Hepatocyte (in vitro differentiated cells): Measurements from ENCODE around the gene PVALEF.

Experiments used
- CTCF ChIP-seq: fragments of 200-600 bp; sonication (generic); IDR thresholded peaks from 2 replicates; pipeline ENCODE4 v1.5.1; 2016; ENCODE audit warnings: antibody characterized with exemption, mild to moderate bottlenecking; ENCODE audit not compliant: poor library complexity
- EZH2 ChIP-seq: fragments of 200-600 bp; sonication (generic); IDR thresholded peaks from 2 replicates; pipeline ENCODE4 v1.6.1; 2016; ENCODE audit warnings: antibody characterized with exemption, mild to moderate bottlenecking, borderline replicate concordance

- no peak for TF ChIP-seq CTCF
- TF ChIP-seq EZH2: no peak
These were observed 41.4 kb downstream of the PVALEF start for GRCh38 chr17:81206657-81207056.
